ENCODE data around the gene OPN4. TPM values are rescaled to one million over a fixed set of nuclear protein-coding genes. Genes with fewer than 3 reads are reported as not detected.

OPN4 gene
- total RNA-seq, 1 experiment from 2014 or later, result not detected

DNA sequence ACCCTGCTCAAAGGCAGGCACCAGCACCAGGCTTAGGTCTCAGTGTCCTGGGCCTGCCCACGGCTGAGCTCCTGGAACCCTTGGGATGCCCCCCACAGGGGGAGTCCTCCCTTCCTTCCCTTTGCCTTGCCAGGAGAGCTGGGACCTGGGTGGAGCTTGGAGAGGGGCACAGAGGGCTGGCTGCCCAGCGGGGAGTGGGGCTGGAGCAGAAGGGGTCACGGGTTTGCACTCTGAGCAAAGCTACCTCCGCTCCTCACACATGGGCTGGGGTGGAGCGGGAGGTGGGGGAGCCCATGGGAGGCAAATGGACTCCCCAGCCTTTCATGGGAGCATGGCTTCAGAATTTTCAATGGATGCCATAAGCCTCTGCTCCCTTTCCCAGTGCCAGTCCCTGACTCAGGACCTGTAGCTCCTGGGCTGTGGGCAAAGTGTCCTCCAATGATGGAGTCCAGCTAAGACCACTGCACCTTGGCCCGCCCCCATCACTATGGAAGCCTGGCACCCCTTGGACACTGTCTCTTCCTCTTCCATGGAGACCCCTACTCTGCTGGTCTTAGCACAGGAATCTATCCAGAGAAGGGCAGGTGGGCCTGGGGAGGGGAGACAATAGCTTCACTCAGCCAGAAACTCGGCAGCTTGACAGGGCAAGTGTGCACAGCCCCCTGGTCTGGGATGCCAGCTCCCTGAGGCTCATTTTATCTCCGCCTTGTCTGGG is 53.9 kb downstream of the OPN4 start:
- H3K4me1 Mint-ChIP-seq (ENCODE audit: insufficient read depth, unreplicated experiment), result peaks cover 5% of the 10 kb centered on the region
- H3K9me3 Mint-ChIP-seq (ENCODE audit: unreplicated experiment), result no peaks in the 10 kb centered on the region
- BruUV-seq (replicated peaks), result no TSS peak
- intact Hi-C loops (cut with micrococcal nuclease), result no loop called here
- H3K27me3 Mint-ChIP-seq (ENCODE audit: insufficient read depth, unreplicated experiment), result no peaks in the 10 kb centered on the region
- no peak for DNase-seq (ENCODE audit: unreplicated experiment)
- TF ChIP-seq, protein P1, sequence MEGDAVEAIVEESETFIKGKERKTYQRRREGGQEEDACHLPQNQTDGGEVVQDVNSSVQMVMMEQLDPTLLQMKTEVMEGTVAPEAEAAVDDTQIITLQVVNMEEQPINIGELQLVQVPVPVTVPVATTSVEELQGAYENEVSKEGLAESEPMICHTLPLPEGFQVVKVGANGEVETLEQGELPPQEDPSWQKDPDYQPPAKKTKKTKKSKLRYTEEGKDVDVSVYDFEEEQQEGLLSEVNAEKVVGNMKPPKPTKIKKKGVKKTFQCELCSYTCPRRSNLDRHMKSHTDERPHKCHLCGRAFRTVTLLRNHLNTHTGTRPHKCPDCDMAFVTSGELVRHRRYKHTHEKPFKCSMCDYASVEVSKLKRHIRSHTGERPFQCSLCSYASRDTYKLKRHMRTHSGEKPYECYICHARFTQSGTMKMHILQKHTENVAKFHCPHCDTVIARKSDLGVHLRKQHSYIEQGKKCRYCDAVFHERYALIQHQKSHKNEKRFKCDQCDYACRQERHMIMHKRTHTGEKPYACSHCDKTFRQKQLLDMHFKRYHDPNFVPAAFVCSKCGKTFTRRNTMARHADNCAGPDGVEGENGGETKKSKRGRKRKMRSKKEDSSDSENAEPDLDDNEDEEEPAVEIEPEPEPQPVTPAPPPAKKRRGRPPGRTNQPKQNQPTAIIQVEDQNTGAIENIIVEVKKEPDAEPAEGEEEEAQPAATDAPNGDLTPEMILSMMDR (IDR thresholded peaks at IDR 0.05; ENCODE audit: unreplicated experiment), result no peak
- peaks cover 5% of the 10 kb centered on the region for H3K36me3 Mint-ChIP-seq (ENCODE audit: insufficient read depth, unreplicated experiment)
- H3K27ac Mint-ChIP-seq (ENCODE audit: low read depth, unreplicated experiment), result no peak overlapping the region
- H3K4me3 Mint-ChIP-seq (ENCODE audit: unreplicated experiment), result no peak overlapping the region
- ChIA-PET POLR2A (interaction anchor here (0.5 to 0.8 kb wide), 3 partner anchors 50 to 192 kb away, joined by 3 to 5 read pairs (median 3); no protein-coding TSS in a partner anchor), CTCF (interaction anchor here (0.6 to 0.9 kb wide), 4 partner anchors 20 to 191 kb away, joined by 3 to 5 read pairs (median 4); no protein-coding TSS in a partner anchor)

GRCh38 chr10:86708783-86709380 is 54.5 kb downstream of the OPN4 start:
- BruUV-seq (replicated peaks), result no TSS peak
- Mint-ChIP-seq H3K4me1 (ENCODE audit: insufficient read depth, unreplicated experiment) (peaks cover 5% of the 10 kb centered on the region), H3K36me3 (ENCODE audit: insufficient read depth, unreplicated experiment) (peaks cover 5% of the 10 kb centered on the region), H3K27ac (ENCODE audit: low read depth, unreplicated experiment) (no peak overlapping the region), H3K4me3 (ENCODE audit: unreplicated experiment) (no peak overlapping the region), H3K9me3 (ENCODE audit: unreplicated experiment) (no peaks in the 10 kb centered on the region), H3K27me3 (ENCODE audit: insufficient read depth, unreplicated experiment) (no peaks in the 10 kb centered on the region)
- intact Hi-C loops (cut with micrococcal nuclease), result no loop called here
- TF ChIP-seq, protein P1 (IDR thresholded peaks at IDR 0.05; ENCODE audit: unreplicated experiment), result no peak
- POLR2A ChIA-PET, result interaction anchor here (0.8 kb wide), 1 partner anchor 49 kb away, joined by 5 read pairs; no protein-coding TSS in a partner anchor
- CTCF ChIA-PET, result interaction anchor here (0.6 to 0.9 kb wide), 3 partner anchors 20 to 139 kb away, joined by 3 to 5 read pairs (median 4); no protein-coding TSS in a partner anchor
- DNase-seq (ENCODE audit: unreplicated experiment), result no peak

DNA sequence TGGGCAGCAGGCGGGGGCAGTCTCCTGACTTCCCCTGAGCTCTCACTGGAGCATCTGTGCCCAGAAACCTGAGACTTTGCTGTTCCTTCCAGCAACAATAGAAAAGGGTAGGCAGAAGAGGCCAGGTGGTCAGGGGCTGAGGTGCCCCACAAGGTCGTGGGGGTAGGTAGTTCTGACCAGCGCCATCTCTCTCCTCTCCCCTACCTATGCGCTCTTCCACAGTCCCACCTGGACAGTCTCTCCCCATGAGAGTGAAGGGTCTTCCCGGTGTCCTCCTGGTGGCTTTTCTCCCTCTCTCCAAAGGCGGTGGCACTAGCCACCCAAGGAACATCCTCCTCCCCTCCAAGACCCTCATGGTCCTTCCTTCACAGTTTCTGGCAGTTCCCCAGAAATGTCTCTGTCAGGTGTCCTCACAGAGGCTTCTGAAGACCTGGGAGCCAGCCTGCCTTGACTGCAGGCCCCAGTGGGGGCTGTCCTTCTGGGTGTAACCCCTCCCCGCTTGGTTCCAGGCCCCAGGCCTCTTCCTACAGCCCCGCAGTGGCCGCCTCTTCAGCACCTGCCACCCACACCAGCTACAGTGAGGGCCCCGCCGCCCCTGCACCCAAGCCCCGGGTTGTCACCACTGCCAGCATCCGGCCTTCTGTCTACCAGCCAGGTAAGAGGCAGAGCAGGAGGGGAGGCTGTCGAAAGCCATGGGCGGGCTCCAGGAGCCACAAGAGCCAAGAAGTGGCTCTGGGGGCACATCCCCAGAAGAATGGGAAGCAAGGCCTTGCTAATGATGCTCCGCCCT is 55.2 kb downstream of the OPN4 start:
- POLR2A ChIA-PET, result interaction anchor here (0.6 kb wide), 1 partner anchor 14 kb away, joined by 3 read pairs; no protein-coding TSS in a partner anchor
- BruUV-seq (replicated peaks), result no TSS peak
- no peak for DNase-seq (ENCODE audit: unreplicated experiment)
- peak overlapping the region; percentile 73 for H3K4me3 Mint-ChIP-seq (ENCODE audit: unreplicated experiment)
- intact Hi-C loops (cut with micrococcal nuclease), result no loop called here
- no peaks in the 10 kb centered on the region for H3K9me3 Mint-ChIP-seq (ENCODE audit: unreplicated experiment)
- H3K36me3 Mint-ChIP-seq (ENCODE audit: insufficient read depth, unreplicated experiment), result peaks cover 5% of the 10 kb centered on the region
- CTCF ChIA-PET, result interaction anchor here (0.9 to 1.1 kb wide), 3 partner anchors 21 to 199 kb away, joined by 3 to 4 read pairs (median 4); no protein-coding TSS in a partner anchor
- TF ChIP-seq, protein P1 (IDR thresholded peaks at IDR 0.05; ENCODE audit: unreplicated experiment), result no peak
- H3K4me1 Mint-ChIP-seq (ENCODE audit: insufficient read depth, unreplicated experiment), result peaks cover 5% of the 10 kb centered on the region
- H3K27me3 Mint-ChIP-seq (ENCODE audit: insufficient read depth, unreplicated experiment), result no peaks in the 10 kb centered on the region
- no peak overlapping the region for H3K27ac Mint-ChIP-seq (ENCODE audit: low read depth, unreplicated experiment)
